GM12878 (cell line): ENCODE data around the gene RNF112. TPM values are rescaled to one million over a fixed set of nuclear protein-coding genes. Genes with fewer than 3 reads are reported as not detected.

Source experiments
- ATAC-seq: fragments of 200-7000 bp; cut with Tn5 transposase; 3 replicates; pipeline ENCODE4 v1.9.1; 2020; ENCODE audit warnings: mild to moderate bottlenecking, moderate library complexity
- BruUV-seq: library from RNA; stranded (reverse); fragments of 400-500 nt; replicated peaks from 2 replicates; lab custom pipeline; 2021; lab: Mats Ljungman, UMichigan
- CTCF ChIA-PET: fragments of 300-600 bp; sonication (Branson Sonifier 250); formaldehyde crosslinking; extraction: SDS; loops from one replicate; lab custom pipeline; 2021; ENCODE audit warnings: inconsistent platforms; lab: Yijun Ruan, JAX
- POLR2A ChIA-PET: fragments of 350-600 bp; formaldehyde crosslinking; extraction: SDS; loops from one replicate; lab custom pipeline; 2021; ENCODE audit warnings: inconsistent platforms; lab: Charles Lee
- RAD21 ChIA-PET: fragments of 300-600 bp; sonication (Branson Sonifier 250); formaldehyde crosslinking; loops from one replicate; lab custom pipeline; 2023; ENCODE audit warnings: antibody characterized with exemption; ENCODE audit not compliant: unreplicated experiment; lab: Charles Lee
- SMC1A ChIA-PET: fragments of 300-600 bp; sonication (Branson Sonifier 250); formaldehyde crosslinking; loops from one replicate; lab custom pipeline; 2023; ENCODE audit not compliant: unreplicated experiment, uncharacterized antibody; lab: Charles Lee
- DNase-seq: peaks from one replicate; pipeline ENCODE4 v3.0.0-alpha.2; 2011; ENCODE audit warnings: low read depth, low spot score
- FAIRE-seq: peaks from 3 replicates; lab custom pipeline; 2011; peaks lifted over from hg19 to GRCh38; lab: Jason Lieb, UNC
- H2AFZ ChIP-seq: 2 replicates; pipeline ENCODE4 v1.6.0; 2011; ENCODE audit warnings: low read depth, low read length, control low read depth; ENCODE audit not compliant: control insufficient read depth
- H3K27ac ChIP-seq: 2 replicates; pipeline ENCODE4 v1.5.1; 2011; ENCODE audit warnings: control low read depth; ENCODE audit not compliant: control insufficient read depth, insufficient read depth
- H3K27me3 ChIP-seq, 2 experiments: replicated peaks in 1 of 2; 2 replicates each; pipeline versions ENCODE4 v1.6.0 to v1.6.1; 2011; ENCODE audit warnings: low read length in 1 of 2; ENCODE audit not compliant: control insufficient read depth in 2 of 2, insufficient read depth in 2 of 2
- H3K36me3 ChIP-seq, 2 experiments: 2 replicates each; pipeline ENCODE4 v1.5.1; 2011; ENCODE audit warnings: low read length in 1 of 2; ENCODE audit not compliant: control insufficient read depth in 2 of 2, insufficient read depth in 2 of 2
- H3K4me1 ChIP-seq: 2 replicates; pipeline ENCODE4 v1.6.1; 2011; ENCODE audit warnings: mild to moderate bottlenecking, low read length, moderate library complexity, mixed read lengths; ENCODE audit not compliant: control insufficient read depth, insufficient read depth
- H3K4me2 ChIP-seq: 2 replicates; pipeline ENCODE4 v1.6.0; 2011; ENCODE audit warnings: control low read depth; ENCODE audit not compliant: control insufficient read depth, insufficient read depth
- H3K4me3 ChIP-seq: fragments of 200-600 bp; sonication (generic); 2 replicates; pipeline ENCODE4 v1.5.1; 2016
- H3K79me2 ChIP-seq: 2 replicates; pipeline ENCODE4 v1.6.0; 2011; ENCODE audit warnings: low read length; ENCODE audit not compliant: control insufficient read depth, insufficient read depth
- H3K9ac ChIP-seq: 2 replicates; pipeline ENCODE4 v1.8.0; 2011; ENCODE audit warnings: low read length, control low read depth, mixed read lengths; ENCODE audit not compliant: control insufficient read depth, insufficient read depth
- H3K9me3 ChIP-seq: replicated peaks from 3 replicates; pipeline ENCODE4 v1.5.1; 2011; ENCODE audit warnings: mild to moderate bottlenecking, low read length; ENCODE audit not compliant: control insufficient read depth, insufficient read depth
- H4K20me1 ChIP-seq: 2 replicates; pipeline ENCODE4 v1.6.0; 2011; ENCODE audit not compliant: control insufficient read depth, insufficient read depth
- BRCA1 ChIP-seq: IDR thresholded peaks from 2 replicates; pipeline ENCODE4 v1.6.1; 2011; ENCODE audit warnings: low read depth, low read length, improper control_type of control experiment
- CHD4 ChIP-seq: fragments of 200-600 bp; sonication (generic); IDR thresholded peaks from 2 replicates; pipeline ENCODE4 v1.6.1; 2016; ENCODE audit warnings: mild to moderate bottlenecking
- MEF2A ChIP-seq: IDR thresholded peaks from 2 replicates; pipeline ENCODE4 v1.6.1; 2011; ENCODE audit warnings: low read depth, mild to moderate bottlenecking, low read length, moderate library complexity; ENCODE audit not compliant: insufficient read depth
- MYC ChIP-seq: IDR thresholded peaks from 2 replicates; pipeline ENCODE4 v1.6.1; 2011; ENCODE audit warnings: mild to moderate bottlenecking, low read length, moderate library complexity, inconsistent platforms; ENCODE audit not compliant: insufficient read depth, insufficient replicate concordance, insufficient read length, severe bottlenecking
- TCF12 ChIP-seq: IDR thresholded peaks from 2 replicates; pipeline ENCODE4 v1.6.1; 2011; ENCODE audit warnings: low read depth, mild to moderate bottlenecking, low read length
- ZNF622 ChIP-seq: fragments of 450-650 bp; IDR thresholded peaks from 2 replicates; pipeline ENCODE4 v1.6.1; 2017; ENCODE audit warnings: mild to moderate bottlenecking, inconsistent platforms
- ZSCAN29 ChIP-seq: fragments of 450-650 bp; IDR thresholded peaks from 2 replicates; pipeline ENCODE4 v1.6.1; 2017; ENCODE audit warnings: mild to moderate bottlenecking, moderate library complexity
- WGBS: methylation state at CpG from one replicate; pipeline ENCODE4 v1.1.6; 2016; ENCODE audit warnings: low lambda C conversion rate; ENCODE audit not compliant: insufficient replicate concordance, insufficient coverage; ENCODE audit errors: missing lambda C conversion rate; 5-methylcytosine and 5-hydroxymethylcytosine counted together
- in situ Hi-C: fragments of 300-500 bp; cut with MboI; formaldehyde crosslinking; loops from 9 replicates; pipeline ENCODE4 v1.14.3; 2018; ENCODE audit warnings: mixed read lengths
- intact Hi-C: fragments of 100-400 bp; cut with micrococcal nuclease; formaldehyde crosslinking; loops from one replicate; pipeline ENCODE4 v1.14.2; 2022; ENCODE audit not compliant: unreplicated experiment
- polyA plus RNA-seq, 11 experiments: library from polyadenylated mRNA; depleted of rRNA in 4 of 11; unstranded in 6 of 11; stranded (reverse) in 5 of 11; fragments of >200 nt; fragmentation: Nextera tagmentation in 4 of 11; fragmentation: Illumina TruSeq in 1 of 11; extraction: Ambion mirVana in 4 of 11; extraction: Trizol in 1 of 11; gene quantifications; 1 replicate in 1 of 11; 2 replicates in 10 of 11; pipeline versions ENCODE4 v1.2.1 to v1.2.3, GENCODE V29; 2011 to 2016; ENCODE audit warnings: inconsistent platforms in 2 of 11, missing spikeins in 2 of 11, low read depth in 1 of 11
- total RNA-seq, 4 experiments: library from RNA; depleted of rRNA in 3 of 4; stranded (reverse); fragments of >200 nt in 3 of 4; fragmentation: Illumina TruSeq in 1 of 4; extraction: Trizol in 1 of 4; gene quantifications; 2 replicates each; pipeline versions ENCODE4 v1.2.1 to v1.2.3, GENCODE V29; 2013 to 2021
- TF ChIP-seq, protein P1 (sequence below): IDR thresholded peaks from 2 replicates; pipeline ENCODE4 v1.6.1; 2011; ENCODE audit warnings: mild to moderate bottlenecking, low read depth, low read length, moderate library complexity; ENCODE audit not compliant: insufficient replicate concordance
- TF ChIP-seq, protein P2 (sequence below): fragments of 450-650 bp; formaldehyde crosslinking; IDR thresholded peaks from 2 replicates; pipeline ENCODE4 v1.4.0; 2022; ENCODE audit warnings: mild to moderate bottlenecking, moderate library complexity

RNF112 gene
- total and polyA plus RNA-seq, 10 of the 15 experiments (the other 5 are each of a cell fraction or from before 2014, with no cell fraction given) = not detected

DNA sequence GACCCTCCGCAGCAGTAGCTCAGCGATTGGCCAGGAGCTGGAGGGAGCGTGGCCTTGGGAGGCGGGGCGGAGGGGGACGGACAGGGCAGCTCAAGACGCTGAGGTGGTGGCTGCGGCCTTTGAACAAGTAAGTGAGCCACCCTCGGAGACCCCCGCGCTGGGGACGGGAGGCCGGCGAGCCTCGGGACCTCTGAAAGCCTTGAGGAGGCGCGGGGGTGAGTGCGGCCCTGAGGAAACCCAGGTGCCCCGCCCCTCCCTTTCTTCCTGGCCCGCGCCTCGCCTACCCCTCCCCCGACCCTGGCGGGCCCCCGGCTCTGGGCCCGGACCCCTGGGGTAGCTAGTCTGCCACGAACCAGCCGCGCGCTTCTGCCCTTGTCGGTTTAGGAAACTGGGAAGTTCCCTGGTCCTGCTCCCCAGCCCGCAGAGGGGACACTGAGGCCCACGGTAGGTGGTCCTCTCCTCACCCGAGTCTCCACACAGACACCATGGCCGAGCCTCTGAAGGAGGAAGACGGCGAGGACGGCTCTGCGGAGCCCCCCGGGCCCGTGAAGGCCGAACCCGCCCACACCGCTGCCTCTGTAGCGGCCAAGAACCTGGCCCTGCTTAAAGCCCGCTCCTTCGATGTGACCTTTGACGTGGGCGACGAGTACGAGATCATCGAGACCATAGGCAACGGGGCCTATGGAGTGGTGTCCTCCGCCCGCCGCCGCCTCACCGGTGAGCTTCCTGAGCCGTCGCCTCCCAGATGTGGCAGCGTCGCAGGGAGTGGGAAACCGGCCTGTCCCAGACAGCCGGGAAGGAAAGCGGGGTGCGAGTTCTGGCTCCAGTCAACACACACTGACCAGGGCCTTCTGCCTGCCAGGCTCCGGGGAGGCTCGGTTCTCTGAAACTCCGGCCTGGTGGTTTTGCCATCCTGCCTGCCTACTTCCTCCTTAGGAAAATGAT lies 32.3 kb upstream of the RNF112 start, which contains the start of gene MAPK7 (continued):
- TF ChIP-seq, protein P1, sequence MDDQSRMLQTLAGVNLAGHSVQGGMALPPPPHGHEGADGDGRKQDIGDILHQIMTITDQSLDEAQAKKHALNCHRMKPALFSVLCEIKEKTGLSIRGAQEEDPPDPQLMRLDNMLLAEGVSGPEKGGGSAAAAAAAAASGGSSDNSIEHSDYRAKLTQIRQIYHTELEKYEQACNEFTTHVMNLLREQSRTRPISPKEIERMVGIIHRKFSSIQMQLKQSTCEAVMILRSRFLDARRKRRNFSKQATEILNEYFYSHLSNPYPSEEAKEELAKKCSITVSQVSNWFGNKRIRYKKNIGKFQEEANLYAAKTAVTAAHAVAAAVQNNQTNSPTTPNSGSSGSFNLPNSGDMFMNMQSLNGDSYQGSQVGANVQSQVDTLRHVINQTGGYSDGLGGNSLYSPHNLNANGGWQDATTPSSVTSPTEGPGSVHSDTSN = peak; percentile 33

DNA sequence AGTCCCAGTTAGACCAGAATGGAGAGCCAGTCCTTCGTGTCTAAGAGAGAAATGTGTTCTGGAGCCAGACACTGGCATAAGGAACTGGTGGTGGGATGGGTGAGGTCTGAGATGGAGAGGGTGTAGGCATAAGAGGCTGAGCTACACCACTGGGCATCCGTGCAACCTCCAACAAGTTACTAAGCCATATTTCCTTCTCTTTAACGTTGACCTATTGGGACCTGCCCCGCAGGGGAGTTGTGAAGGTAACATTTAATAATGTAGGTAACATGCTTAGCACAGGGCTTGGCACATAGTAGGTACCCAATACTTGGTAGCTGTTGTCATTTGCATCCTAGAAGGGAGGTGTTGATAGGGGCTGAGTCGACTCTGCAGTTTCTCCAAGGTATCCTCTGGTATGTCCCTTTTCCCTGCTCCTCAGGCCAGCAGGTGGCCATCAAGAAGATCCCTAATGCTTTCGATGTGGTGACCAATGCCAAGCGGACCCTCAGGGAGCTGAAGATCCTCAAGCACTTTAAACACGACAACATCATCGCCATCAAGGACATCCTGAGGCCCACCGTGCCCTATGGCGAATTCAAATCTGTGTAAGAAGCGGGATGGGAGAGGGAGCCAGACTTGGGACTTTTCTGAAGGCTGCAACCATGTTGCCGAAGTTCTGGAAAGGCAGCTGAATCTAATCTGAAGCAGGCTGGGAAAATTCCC lies 31.5 kb upstream of the RNF112 start:
- BruUV-seq = TSS peak; percentile 59
- H3K27me3 ChIP-seq = no peaks in the 10 kb centered on the region
- ChIA-PET RAD21 (no interaction called here), POLR2A (interaction anchor here (1.5 kb wide), 1 partner anchor 17 kb away, joined by 3 read pairs; no protein-coding TSS in a partner anchor), SMC1A (interaction anchor here (1.0 kb wide), 1 partner anchor 18 kb away, joined by 3 read pairs; no protein-coding TSS in a partner anchor), CTCF (interaction anchor here (1.7 kb wide), 1 partner anchor 17 kb away, joined by 8 read pairs; the partner anchor contains the start of gene B9D1)
- H3K4me1 ChIP-seq = no peaks in the 10 kb centered on the region
- no peak overlapping the region for H2AFZ ChIP-seq
- H4K20me1 ChIP-seq = no peaks in the 10 kb centered on the region
- peak overlapping the region; percentile 87; the same call in 1 of the 2 replicates for H3K4me3 ChIP-seq
- no peaks in the 10 kb centered on the region for H3K9me3 ChIP-seq
- peaks cover 4% of the 10 kb centered on the region for H3K79me2 ChIP-seq
- ATAC-seq = no peak
- no peak for FAIRE-seq
- WGBS = 86% methylated on average over 13 of the region's 13 CpGs
- in situ Hi-C loops = no loop called here
- H3K36me3 ChIP-seq = peaks cover 4 to 18% of the 10 kb centered on the region in 2 experiments
- no peak overlapping the region for H3K27ac ChIP-seq
- H3K4me2 ChIP-seq = peak overlapping the region; percentile 78
- intact Hi-C loops = loop anchor here (5.0 kb wide), 1 partner anchor 83 kb away; no protein-coding TSS in a partner anchor
- DNase-seq = no peak
- peak overlapping the region; percentile 64 for H3K9ac ChIP-seq
- TF ChIP-seq ZNF622 (no peak), MYC (no peak), MEF2A (no peak), ZSCAN29 (no peak), TCF12 (no peak), CHD4 (no peak), BRCA1 (no peak)
- TF ChIP-seq, protein P2, sequence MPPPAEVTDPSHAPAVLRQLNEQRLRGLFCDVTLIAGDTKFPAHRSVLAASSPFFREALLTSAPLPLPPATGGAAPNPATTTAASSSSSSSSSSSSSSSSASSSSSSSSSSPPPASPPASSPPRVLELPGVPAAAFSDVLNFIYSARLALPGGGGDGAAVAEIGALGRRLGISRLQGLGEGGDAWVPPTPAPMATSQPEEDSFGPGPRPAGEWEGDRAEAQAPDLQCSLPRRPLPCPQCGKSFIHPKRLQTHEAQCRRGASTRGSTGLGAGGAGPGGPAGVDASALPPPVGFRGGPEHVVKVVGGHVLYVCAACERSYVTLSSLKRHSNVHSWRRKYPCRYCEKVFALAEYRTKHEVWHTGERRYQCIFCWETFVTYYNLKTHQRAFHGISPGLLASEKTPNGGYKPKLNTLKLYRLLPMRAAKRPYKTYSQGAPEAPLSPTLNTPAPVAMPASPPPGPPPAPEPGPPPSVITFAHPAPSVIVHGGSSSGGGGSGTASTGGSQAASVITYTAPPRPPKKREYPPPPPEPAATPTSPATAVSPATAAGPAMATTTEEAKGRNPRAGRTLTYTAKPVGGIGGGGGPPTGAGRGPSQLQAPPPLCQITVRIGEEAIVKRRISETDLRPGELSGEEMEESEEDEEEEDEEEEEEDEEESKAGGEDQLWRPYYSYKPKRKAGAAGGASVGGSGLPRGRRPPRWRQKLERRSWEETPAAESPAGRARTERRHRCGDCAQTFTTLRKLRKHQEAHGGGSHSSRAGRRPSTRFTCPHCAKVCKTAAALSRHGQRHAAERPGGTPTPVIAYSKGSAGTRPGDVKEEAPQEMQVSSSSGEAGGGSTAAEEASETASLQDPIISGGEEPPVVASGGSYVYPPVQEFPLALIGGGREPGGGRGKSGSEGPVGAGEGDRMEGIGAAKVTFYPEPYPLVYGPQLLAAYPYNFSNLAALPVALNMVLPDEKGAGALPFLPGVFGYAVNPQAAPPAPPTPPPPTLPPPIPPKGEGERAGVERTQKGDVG (CRISPR knock-in tag) = no peak
- TF ChIP-seq, protein P1 = no peak
